Uterus (tissue), 4 donors: Measurements from ENCODE around the gene SCAI. TPM values are rescaled to one million over a fixed set of nuclear protein-coding genes. Genes with fewer than 3 reads are reported as not detected.
"Not testable (repeated sequence)": the region's sequence is repeated elsewhere in the genome, so short reads cannot be mapped to it uniquely, and the experiment has no call there.

Experiments used
- DNase-seq, 2 donors: peaks; one replicate each; pipeline ENCODE4 v3.0.0-alpha.2; 2019 to 2020
- H3K27ac ChIP-seq, 2 donors: fragments of 200-600 bp; sonication (generic); 1 replicate in 1 of 2; 2 replicates in 1 of 2; pipeline ENCODE4 v1.5.1; 2016 to 2018
- H3K27me3 ChIP-seq, 2 donors: fragments of 200-600 bp; sonication (generic); one replicate each; pipeline ENCODE4 v1.5.1; 2018 to 2019; ENCODE audit warnings: control low read depth in 1 of 2
- H3K36me3 ChIP-seq, 2 donors: fragments of 200-600 bp; sonication (generic); one replicate each; pipeline ENCODE4 v1.5.1; 2019; ENCODE audit warnings: control low read depth in 1 of 2
- H3K4me1 ChIP-seq, 2 donors: fragments of 200-600 bp; sonication (generic); one replicate each; pipeline ENCODE4 v1.5.1; 2018 to 2019; ENCODE audit warnings: control low read depth in 1 of 2
- H3K4me3 ChIP-seq, 2 donors: fragments of 200-600 bp; sonication (generic); 1 replicate in 1 of 2; 2 replicates in 1 of 2; pipeline ENCODE4 v1.5.1; 2018 to 2019; ENCODE audit warnings: mild to moderate bottlenecking in 1 of 2
- H3K9me3 ChIP-seq, 2 donors: fragments of 200-600 bp; sonication (generic); one replicate each; pipeline ENCODE4 v1.5.1; 2019; ENCODE audit warnings: control low read depth in 1 of 2
- CTCF ChIP-seq, 4 experiments: fragments of 200-600 bp in 2 of 4; fragments of 450-650 bp in 2 of 4; sonication (generic) in 2 of 4; IDR thresholded peaks; one replicate each; pipeline ENCODE4 v1.5.1; 2016 to 2019; ENCODE audit warnings: antibody characterized with exemption in 4 of 4, mild to moderate bottlenecking in 2 of 4, moderate library complexity in 1 of 4
- POLR2A ChIP-seq, 2 donors: fragments of 450-650 bp; IDR thresholded peaks; one replicate each; pipeline ENCODE4 v1.6.1; 2016; ENCODE audit warnings: antibody characterized with exemption in 2 of 2, mild to moderate bottlenecking in 1 of 2, moderate library complexity in 1 of 2
- intact Hi-C: fragments of 100-400 bp; cut with DNase I; formaldehyde crosslinking; loops from one replicate; pipeline ENCODE4 v1.15.1; 2023; ENCODE audit warnings: low total_unique reads
- total RNA-seq, 4 donors: library from RNA; depleted of rRNA in 3 of 4; stranded (reverse); fragments of >200 nt in 3 of 4; gene quantifications; one replicate each; pipeline versions ENCODE4 v1.1.0 to v1.2.4, GENCODE V29; 2014 to 2023
- donor health status: DM: yes; HTN: yes; CAD: no.

Gene SCAI
- total RNA-seq, 4 donors from 2014 or later: 10.2 to 26.4 (median 14.4) TPM

DNA sequence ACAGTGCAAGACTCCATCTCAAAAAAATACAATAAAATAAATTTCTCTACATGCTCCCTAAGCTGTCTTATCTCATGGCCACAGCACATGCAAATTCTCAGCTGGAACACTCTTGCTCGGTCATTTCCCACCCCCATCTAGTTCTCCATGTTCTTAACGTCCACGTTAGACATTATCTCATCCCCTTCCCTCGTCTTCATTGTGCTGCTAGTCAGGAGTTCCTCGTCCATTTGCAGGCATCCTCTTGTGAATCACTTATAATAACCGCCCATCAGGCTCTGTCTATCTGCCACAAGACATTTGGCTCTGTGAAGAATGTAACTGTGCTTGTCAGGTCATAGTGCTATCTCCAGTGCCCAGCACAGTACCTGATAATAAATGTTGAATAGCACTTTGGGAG, 169.5 kb downstream of the SCAI start:
- Histone ChIP-seq H3K36me3 (no peaks in the 10 kb centered on the region), H3K4me3 (no peak overlapping the region), H3K4me1 (no peaks in the 10 kb centered on the region), H3K27me3 (no peaks in the 10 kb centered on the region), H3K9me3 (no peaks in the 10 kb centered on the region), H3K27ac (no peak overlapping the region)
- no peak for DNase-seq
- TF ChIP-seq POLR2A (IDR thresholded peaks at IDR 0.05) (no peak), CTCF (IDR thresholded peaks at IDR 0.05) (no peak)
- intact Hi-C loops: no loop called here

GRCh38 chr9:124972241-124972770, 171.0 kb downstream of the SCAI start:
- TF ChIP-seq CTCF (IDR thresholded peaks at IDR 0.05): no peak
- no peak for TF ChIP-seq POLR2A (IDR thresholded peaks at IDR 0.05)
- Histone ChIP-seq H3K4me3 (no peak overlapping the region), H3K4me1 (no peaks in the 10 kb centered on the region), H3K27me3 (no peaks in the 10 kb centered on the region), H3K27ac (no peak overlapping the region), H3K36me3 (no peaks in the 10 kb centered on the region), H3K9me3 (no peaks in the 10 kb centered on the region)
- intact Hi-C loops: no loop called here
- no peak for DNase-seq

- no peak for DNase-seq
- Histone ChIP-seq H3K4me1 (no peaks in the 10 kb centered on the region), H3K27ac (no peak overlapping the region), H3K9me3 (no peaks in the 10 kb centered on the region), H3K4me3 (no peak overlapping the region), H3K27me3 (no peaks in the 10 kb centered on the region), H3K36me3 (no peaks in the 10 kb centered on the region)
- TF ChIP-seq POLR2A (IDR thresholded peaks at IDR 0.05) (no peak), CTCF (IDR thresholded peaks at IDR 0.05) (no peak)
- intact Hi-C loops: no loop called here
These were observed 173.9 kb downstream of the SCAI start for GRCh38 chr9:124969401-124969800.

- Histone ChIP-seq H3K27me3 (no peaks in the 10 kb centered on the region), H3K9me3 (no peaks in the 10 kb centered on the region), H3K27ac (no peak overlapping the region), H3K4me1 (no peaks in the 10 kb centered on the region), H3K4me3 (no peak overlapping the region), H3K36me3 (no peaks in the 10 kb centered on the region)
- TF ChIP-seq POLR2A (IDR thresholded peaks at IDR 0.05) (no peak), CTCF (IDR thresholded peaks at IDR 0.05) (no peak)
- no peak for DNase-seq
- intact Hi-C loops: no loop called here
These were observed 175.1 kb downstream of the SCAI start for GRCh38 chr9:124968238-124968637.

DNA sequence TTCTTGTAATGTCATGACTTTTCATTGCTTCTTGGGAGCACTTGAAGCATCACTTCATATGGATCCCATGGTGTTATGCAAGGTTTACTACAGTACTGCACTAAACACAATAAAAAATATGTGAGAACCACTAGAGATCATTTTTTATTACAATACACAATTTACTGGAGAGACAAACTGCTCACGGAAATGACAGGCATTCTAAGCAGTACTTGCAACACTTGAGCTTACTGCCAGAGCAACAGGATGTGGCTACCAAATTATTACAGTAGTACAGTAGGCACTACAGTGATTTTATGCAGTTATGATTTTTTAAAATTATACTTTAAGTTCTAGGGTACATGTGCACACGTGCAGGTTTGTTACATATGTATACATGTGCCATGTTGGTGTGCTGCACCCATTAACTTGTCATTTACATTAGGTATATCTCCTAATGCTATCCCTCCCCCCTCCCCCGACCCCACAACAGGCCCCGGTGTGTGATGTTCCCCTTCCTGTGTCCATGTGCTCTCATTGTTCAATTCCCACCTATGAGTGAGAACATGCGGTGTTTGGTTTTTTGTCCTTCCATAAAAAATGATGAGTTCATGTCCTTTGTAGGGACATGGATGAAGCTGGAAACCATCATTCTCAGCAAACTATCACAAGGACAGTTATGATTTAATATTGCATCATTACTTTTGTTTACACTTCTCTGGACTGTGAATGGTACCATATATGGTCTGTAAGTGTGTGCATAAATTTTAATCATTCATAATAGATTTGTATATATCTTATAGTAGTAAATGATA, 177.4 kb downstream of the SCAI start:
- H3K36me3 ChIP-seq, H3K27ac ChIP-seq: not testable (repeated sequence)

More for the DNA sequence above, 177.4 kb downstream of the SCAI start:
- DNase-seq, H3K27me3 ChIP-seq, H3K4me1 ChIP-seq, intact Hi-C loops, H3K9me3 ChIP-seq, H3K4me3 ChIP-seq: not testable (repeated sequence)
